DND-41 (cell line): ENCODE results near the gene TMEM175.
A peak's percentile ranks its signal among the peaks of the same experiment; 100 is the strongest.

Experiments used
- ATAC-seq: fragments of 200-7000 bp; cut with Tn5 transposase; 3 replicates; pipeline ENCODE4 v1.9.1; 2021; ENCODE audit warnings: low read depth; ENCODE audit not compliant: insufficient read depth
- DNase-seq: peaks from one replicate; pipeline ENCODE4 v3.0.0-alpha.2; 2020
- H2AFZ ChIP-seq: 2 replicates; pipeline ENCODE4 v1.6.0; 2012; ENCODE audit warnings: low read depth, low read length
- H3K27ac ChIP-seq: 2 replicates; pipeline ENCODE4 v1.5.1; 2012; ENCODE audit warnings: low read length, inconsistent platforms
- H3K27me3 ChIP-seq: fragments of 200-600 bp; sonication (generic); 2 replicates; pipeline ENCODE4 v1.6.0; 2012; ENCODE audit warnings: low read length, mild to moderate bottlenecking, inconsistent platforms; ENCODE audit not compliant: insufficient read depth, poor library complexity
- H3K36me3 ChIP-seq: 2 replicates; pipeline ENCODE4 v1.5.1; 2012; ENCODE audit warnings: low read length, inconsistent platforms; ENCODE audit not compliant: insufficient read depth
- H3K4me1 ChIP-seq: 2 replicates; pipeline ENCODE4 v1.5.1; 2012; ENCODE audit warnings: mild to moderate bottlenecking, low read length; ENCODE audit not compliant: insufficient read depth
- H3K4me2 ChIP-seq: 2 replicates; pipeline ENCODE4 v1.6.0; 2012; ENCODE audit warnings: mild to moderate bottlenecking, moderate library complexity, low read length, inconsistent platforms; ENCODE audit not compliant: insufficient read depth
- H3K4me3 ChIP-seq, 2 experiments: fragments of 200-600 bp in 1 of 2; shearing (Covaris generic) in 1 of 2; 2 replicates each; pipeline ENCODE4 v1.5.1; 2012 to 2016; ENCODE audit warnings: inconsistent platforms in 2 of 2, low read length in 2 of 2, mild to moderate bottlenecking in 2 of 2, low read depth in 1 of 2, moderate library complexity in 1 of 2
- H3K79me2 ChIP-seq: 2 replicates; pipeline ENCODE4 v1.6.0; 2012; ENCODE audit warnings: low read length, inconsistent platforms; ENCODE audit not compliant: insufficient read depth
- H3K9ac ChIP-seq: 2 replicates; pipeline ENCODE4 v1.6.0; 2012; ENCODE audit warnings: low read depth, mild to moderate bottlenecking, inconsistent platforms, low read length, moderate library complexity
- H3K9me3 ChIP-seq: 2 replicates; pipeline ENCODE4 v1.5.1; 2012; ENCODE audit warnings: low read length, moderate library complexity, mild to moderate bottlenecking, inconsistent platforms; ENCODE audit not compliant: insufficient read depth, severe bottlenecking
- H4K20me1 ChIP-seq: 2 replicates; pipeline ENCODE4 v1.6.0; 2012; ENCODE audit warnings: low read length; ENCODE audit not compliant: insufficient read depth
- EZH2 ChIP-seq: IDR thresholded peaks from 3 replicates; pipeline ENCODE4 v1.6.1; 2012; ENCODE audit warnings: borderline replicate concordance, low read depth, mild to moderate bottlenecking, moderate library complexity, low read length, inconsistent platforms; ENCODE audit not compliant: severe bottlenecking
- TF ChIP-seq, protein P1 (sequence below): IDR thresholded peaks from 2 replicates; pipeline ENCODE4 v1.5.1; 2012; ENCODE audit warnings: borderline replicate concordance, low read length, moderate library complexity, mild to moderate bottlenecking; ENCODE audit not compliant: poor library complexity, severe bottlenecking; ENCODE audit errors: extremely low read depth

Gene TMEM175

DNA sequence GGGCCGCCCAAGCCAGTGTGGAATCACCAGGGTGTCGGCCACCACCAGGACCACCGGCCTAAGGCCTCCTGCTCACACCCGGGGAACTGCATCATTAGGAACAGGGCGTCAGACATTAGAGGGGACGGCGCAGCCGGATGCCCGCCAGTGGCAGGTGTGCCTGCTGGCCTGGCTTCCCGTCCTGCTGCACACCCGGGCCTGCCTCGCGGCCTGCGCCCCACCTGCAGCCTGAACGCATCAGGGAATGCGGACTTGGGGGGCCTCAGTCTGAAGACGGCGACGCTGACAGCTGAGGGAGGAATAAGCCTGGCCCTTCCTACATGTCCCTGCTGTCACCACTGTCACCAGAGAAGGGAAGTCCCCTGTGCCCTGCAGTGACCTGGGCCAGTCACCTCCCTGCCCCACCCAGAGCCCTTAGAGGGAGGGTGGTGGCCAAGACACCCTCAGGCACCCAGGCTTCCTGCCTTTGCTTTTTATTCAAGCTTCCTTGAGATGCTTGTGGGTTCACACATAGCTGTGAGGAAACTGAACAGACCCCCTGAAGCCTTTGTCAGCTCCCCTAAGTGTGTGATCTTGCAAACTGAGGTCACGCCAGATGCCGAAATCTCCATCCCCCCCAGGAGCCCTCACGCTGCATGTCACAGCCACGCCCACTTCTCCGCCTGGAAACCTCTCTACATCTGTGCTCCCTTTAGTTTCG lies 37.9 kb downstream of the TMEM175 start:
- Histone ChIP-seq H3K79me2 (peaks cover 22% of the 10 kb centered on the region), H3K9me3 (peaks cover 7% of the 10 kb centered on the region), H3K9ac (no peak overlapping the region), H3K36me3 (peaks cover 22% of the 10 kb centered on the region), H3K27ac (no peak overlapping the region), H3K4me1 (peaks cover 19% of the 10 kb centered on the region), H3K4me2 (no peak overlapping the region), H4K20me1 (peaks cover 34% of the 10 kb centered on the region), H3K27me3 (no peaks in the 10 kb centered on the region), H3K4me3 (no peak overlapping the region), H2AFZ (no peak overlapping the region)
- TF ChIP-seq, protein P1, sequence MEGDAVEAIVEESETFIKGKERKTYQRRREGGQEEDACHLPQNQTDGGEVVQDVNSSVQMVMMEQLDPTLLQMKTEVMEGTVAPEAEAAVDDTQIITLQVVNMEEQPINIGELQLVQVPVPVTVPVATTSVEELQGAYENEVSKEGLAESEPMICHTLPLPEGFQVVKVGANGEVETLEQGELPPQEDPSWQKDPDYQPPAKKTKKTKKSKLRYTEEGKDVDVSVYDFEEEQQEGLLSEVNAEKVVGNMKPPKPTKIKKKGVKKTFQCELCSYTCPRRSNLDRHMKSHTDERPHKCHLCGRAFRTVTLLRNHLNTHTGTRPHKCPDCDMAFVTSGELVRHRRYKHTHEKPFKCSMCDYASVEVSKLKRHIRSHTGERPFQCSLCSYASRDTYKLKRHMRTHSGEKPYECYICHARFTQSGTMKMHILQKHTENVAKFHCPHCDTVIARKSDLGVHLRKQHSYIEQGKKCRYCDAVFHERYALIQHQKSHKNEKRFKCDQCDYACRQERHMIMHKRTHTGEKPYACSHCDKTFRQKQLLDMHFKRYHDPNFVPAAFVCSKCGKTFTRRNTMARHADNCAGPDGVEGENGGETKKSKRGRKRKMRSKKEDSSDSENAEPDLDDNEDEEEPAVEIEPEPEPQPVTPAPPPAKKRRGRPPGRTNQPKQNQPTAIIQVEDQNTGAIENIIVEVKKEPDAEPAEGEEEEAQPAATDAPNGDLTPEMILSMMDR = no peak
- no peak for TF ChIP-seq EZH2
- no peak for DNase-seq
- no peak for ATAC-seq

DNA sequence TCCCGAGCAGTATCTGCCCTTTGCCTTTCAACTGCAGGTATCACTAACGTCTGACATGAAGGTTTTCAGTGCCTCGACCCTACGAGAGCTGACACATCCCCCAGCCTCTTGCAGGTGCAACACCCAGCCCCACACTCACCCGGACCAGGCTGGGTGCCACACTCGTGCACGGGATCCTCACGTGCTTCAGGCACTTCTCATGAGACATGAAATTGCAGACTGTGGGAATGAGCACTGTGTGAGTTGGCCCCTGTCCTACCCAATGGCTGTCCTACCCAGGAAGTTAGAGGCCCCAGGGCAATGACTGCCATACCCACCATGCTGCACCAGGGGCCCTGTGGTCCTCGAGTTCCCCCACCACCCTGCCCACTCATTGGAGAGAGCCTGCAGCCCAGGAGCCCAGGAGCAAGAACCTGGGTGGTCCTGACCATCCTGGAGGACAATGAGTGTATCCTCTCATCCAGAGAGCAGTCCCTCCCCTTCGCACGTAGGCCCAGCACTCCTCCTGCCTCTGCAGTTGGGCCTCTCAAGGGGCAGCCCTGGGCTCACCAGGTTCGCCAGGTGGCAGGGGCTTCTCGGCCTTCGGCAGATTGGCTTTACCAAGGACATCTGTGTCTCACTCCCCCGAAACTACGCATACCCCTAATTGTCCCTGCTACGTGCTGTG lies 38.7 kb downstream of the TMEM175 start:
- Histone ChIP-seq H3K4me2 (peak overlapping the region; percentile 77; the same call in 1 of the 2 replicates), H3K27me3 (no peaks in the 10 kb centered on the region), H3K4me3 (0 out of 4 replicates have a peak overlapping the region, but pooled peaks of 1 of the 2 experiments have one; percentile 88), H3K79me2 (peaks cover 22% of the 10 kb centered on the region), H2AFZ (no peak overlapping the region), H3K36me3 (peaks cover 14% of the 10 kb centered on the region), H3K4me1 (peaks cover 19% of the 10 kb centered on the region), H3K9me3 (peaks cover 7% of the 10 kb centered on the region), H4K20me1 (peaks cover 34% of the 10 kb centered on the region), H3K27ac (no peak overlapping the region), H3K9ac (no peak overlapping the region; the same call in 1 of the 2 replicates)
- TF ChIP-seq, protein P1 = no peak
- TF ChIP-seq EZH2 = no peak
- ATAC-seq = no peak
- DNase-seq = no peak

DNA sequence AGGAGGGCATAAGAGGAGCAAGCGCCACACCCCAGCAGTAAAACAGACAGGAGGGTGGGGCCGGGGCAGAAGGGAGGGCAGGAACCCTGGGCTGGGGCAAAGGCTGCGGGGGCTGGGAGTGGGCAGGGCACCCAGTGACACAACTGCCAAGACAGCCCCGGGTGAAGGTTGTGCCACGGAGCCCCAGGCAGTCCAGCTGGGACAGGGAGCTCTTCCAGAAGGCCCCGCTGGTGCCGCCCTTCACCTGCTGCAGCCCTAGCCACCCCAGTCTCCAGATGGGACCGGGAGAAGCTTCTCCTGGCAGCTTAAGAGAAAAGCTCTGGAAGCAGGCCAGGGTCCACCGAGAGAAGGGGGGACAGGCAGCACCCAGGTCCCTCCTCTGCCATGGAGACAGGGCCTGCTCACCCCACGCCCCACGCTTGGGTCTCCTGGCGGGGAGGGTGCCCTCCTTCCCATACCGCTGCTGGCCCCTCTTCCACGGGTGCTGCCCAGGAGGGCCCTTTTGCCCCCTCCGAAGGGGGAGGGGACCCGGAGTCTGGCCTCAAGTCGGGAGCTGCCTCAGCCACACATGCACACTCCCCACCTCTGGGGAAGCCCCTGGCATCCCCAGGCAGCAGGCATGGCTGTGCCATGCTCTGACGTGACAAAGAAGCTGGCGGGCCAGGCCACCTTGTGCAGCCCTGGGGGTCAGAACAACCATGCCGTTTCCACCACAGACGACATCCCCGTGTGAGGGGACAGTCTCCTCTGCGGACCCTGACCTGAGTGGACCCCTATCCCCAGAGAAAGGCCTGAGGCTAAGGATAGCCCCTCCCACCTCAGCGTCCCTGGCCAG lies 39.6 kb downstream of the TMEM175 start:
- Histone ChIP-seq H3K9ac (peak overlapping the region; percentile 81), H3K27me3 (no peaks in the 10 kb centered on the region), H3K36me3 (peaks cover 5% of the 10 kb centered on the region; the same call in 1 of the 2 replicates), H3K27ac (peak overlapping the region; percentile 36; the same call in 1 of the 2 replicates), H2AFZ (no peak overlapping the region), H3K79me2 (peaks cover 22% of the 10 kb centered on the region), H3K4me2 (peak overlapping the region; percentile 77), H3K4me1 (peaks cover 19% of the 10 kb centered on the region), H3K4me3 (peak overlapping the region; percentile 78 to 88; a peak in 3 of 4 replicates), H4K20me1 (peaks cover 34% of the 10 kb centered on the region), H3K9me3 (peaks cover 7% of the 10 kb centered on the region)
- ATAC-seq (no peak), DNase-seq (no peak)
- no peak for TF ChIP-seq EZH2
- TF ChIP-seq, protein P1 = no peak
